DOHH2 (cell line): ENCODE data around the gene ZNF415.

Experiments used
- H3F3A ChIP-seq: fragments of 200-600 bp; sonication (generic), shearing (Covaris generic); 2 replicates; pipeline ENCODE4 v1.6.0; 2016; ENCODE audit warnings: antibody characterized with exemption, mild to moderate bottlenecking; ENCODE audit not compliant: control insufficient read depth, insufficient read depth
- H3K27ac ChIP-seq: fragments of 200-600 bp; sonication (generic); 2 replicates; pipeline ENCODE4 v1.5.1; 2014; ENCODE audit warnings: low read depth, mild to moderate bottlenecking, low read length, moderate library complexity
- H3K27me3 ChIP-seq: fragments of 200-600 bp; sonication (generic); 2 replicates; pipeline ENCODE4 v1.6.1; 2014; ENCODE audit warnings: mild to moderate bottlenecking, low read length, mixed read lengths; ENCODE audit not compliant: control insufficient read depth
- H3K36me3 ChIP-seq: fragments of 200-600 bp; sonication (generic); 2 replicates; pipeline ENCODE4 v1.6.1; 2014; ENCODE audit warnings: mild to moderate bottlenecking, low read length, moderate library complexity, mixed read lengths; ENCODE audit not compliant: control insufficient read depth
- H3K4me1 ChIP-seq: fragments of 200-600 bp; sonication (generic); 2 replicates; pipeline ENCODE4 v1.6.1; 2014; ENCODE audit warnings: mild to moderate bottlenecking, low read length, mixed read lengths; ENCODE audit not compliant: control insufficient read depth
- H3K4me2 ChIP-seq: fragments of 200-600 bp; sonication (generic); 2 replicates; pipeline ENCODE4 v1.6.0; 2014; ENCODE audit warnings: mild to moderate bottlenecking, low read length, moderate library complexity
- H3K4me3 ChIP-seq: fragments of 200-600 bp; sonication (generic); 2 replicates; pipeline ENCODE4 v1.5.1; 2014; ENCODE audit warnings: mild to moderate bottlenecking, low read length, mixed read lengths
- H3K79me2 ChIP-seq: fragments of 200-600 bp; sonication (generic); 2 replicates; pipeline ENCODE4 v1.6.1; 2014; ENCODE audit warnings: mild to moderate bottlenecking, low read length, mixed read lengths; ENCODE audit not compliant: control insufficient read depth
- H3K9me2 ChIP-seq: fragments of 200-600 bp; sonication (generic); replicated peaks from 2 replicates; pipeline ENCODE4 v1.6.1; 2014; ENCODE audit warnings: mild to moderate bottlenecking, low read length, mixed read lengths; ENCODE audit not compliant: control insufficient read depth
- H3K9me3 ChIP-seq: fragments of 200-600 bp; sonication (generic); 2 replicates; pipeline ENCODE4 v1.6.1; 2014; ENCODE audit warnings: antibody characterized with exemption, low read length, mixed read lengths; ENCODE audit not compliant: control insufficient read depth, insufficient read depth
- H4K20me1 ChIP-seq: fragments of 200-600 bp; sonication (generic); 2 replicates; pipeline ENCODE4 v1.6.0; 2014; ENCODE audit warnings: low read depth, mild to moderate bottlenecking, antibody characterized with exemption, low read length, moderate library complexity; ENCODE audit not compliant: control insufficient read depth, insufficient read depth
- CTCF ChIP-seq: fragments of 200-600 bp; sonication (generic); IDR thresholded peaks from one replicate; pipeline ENCODE4 v1.5.1; 2014; ENCODE audit warnings: antibody characterized with exemption, mild to moderate bottlenecking, low read depth, low read length; ENCODE audit not compliant: poor library complexity, severe bottlenecking
- EZH2phosphoT487 ChIP-seq: fragments of 200-600 bp; sonication (generic); IDR thresholded peaks from 2 replicates; pipeline ENCODE4 v1.6.1; 2017; ENCODE audit warnings: borderline replicate concordance, mild to moderate bottlenecking, antibody characterized with exemption, low read length, moderate library complexity, mixed read lengths

The ZNF415 gene

GRCh38 chr19:53094754-53095575, 37.7 kb downstream of the ZNF415 start:
- no peak overlapping the region for H3K4me2 ChIP-seq
- no peaks in the 10 kb centered on the region for H3F3A ChIP-seq
- no peaks in the 10 kb centered on the region for H3K9me3 ChIP-seq
- TF ChIP-seq CTCF: no peak
- TF ChIP-seq EZH2phosphoT487: no peak
- peaks cover 46% of the 10 kb centered on the region for H3K79me2 ChIP-seq
- peaks cover 62% of the 10 kb centered on the region for H3K36me3 ChIP-seq
- no peaks in the 10 kb centered on the region for H3K9me2 ChIP-seq
- H3K27ac ChIP-seq: no peak overlapping the region
- H3K4me3 ChIP-seq: no peak overlapping the region
- no peaks in the 10 kb centered on the region for H3K27me3 ChIP-seq
- 0 out of 2 replicates have a peak, but pooled peaks cover 2% of the 10 kb centered on the region for H4K20me1 ChIP-seq
- no peaks in the 10 kb centered on the region for H3K4me1 ChIP-seq

GRCh38 chr19:53092723-53093122, 40.0 kb downstream of the ZNF415 start:
- Histone ChIP-seq H3K27ac (no peak overlapping the region), H3F3A (no peaks in the 10 kb centered on the region), H3K27me3 (no peaks in the 10 kb centered on the region), H4K20me1 (no peaks in the 10 kb centered on the region), H3K9me2 (no peaks in the 10 kb centered on the region), H3K9me3 (no peaks in the 10 kb centered on the region), H3K4me2 (no peak overlapping the region), H3K4me1 (no peaks in the 10 kb centered on the region), H3K4me3 (no peak overlapping the region), H3K79me2 (peaks cover 26% of the 10 kb centered on the region), H3K36me3 (peaks cover 60% of the 10 kb centered on the region)
- no peak for TF ChIP-seq CTCF
- TF ChIP-seq EZH2phosphoT487: no peak

- Histone ChIP-seq H3K4me3 (no peak overlapping the region), H3F3A (no peaks in the 10 kb centered on the region), H3K9me3 (no peaks in the 10 kb centered on the region), H3K9me2 (no peaks in the 10 kb centered on the region), H3K4me2 (no peak overlapping the region), H3K27ac (no peak overlapping the region), H4K20me1 (no peaks in the 10 kb centered on the region), H3K36me3 (peaks cover 61% of the 10 kb centered on the region), H3K27me3 (no peaks in the 10 kb centered on the region), H3K4me1 (no peaks in the 10 kb centered on the region), H3K79me2 (peaks cover 21% of the 10 kb centered on the region)
- no peak for TF ChIP-seq CTCF
- no peak for TF ChIP-seq EZH2phosphoT487
Measured at GRCh38 chr19:53091413-53092254, 41.1 kb downstream of the ZNF415 start.
